Ovary (tissue), 9 donors: ENCODE results near the gene SEPTIN2. TPM values are rescaled to one million over a fixed set of nuclear protein-coding genes. Genes with fewer than 3 reads are reported as not detected.
"Not testable (repeated sequence)": the region's sequence is repeated elsewhere in the genome, so short reads cannot be mapped to it uniquely, and the experiment has no call there.

ENCODE experiments used
- DNase-seq, 5 donors: peaks; one replicate each; pipeline ENCODE4 v3.0.0-alpha.2; 2019 to 2020
- H3K27ac ChIP-seq, 2 donors: fragments of 200-600 bp; one replicate each; pipeline versions ENCODE4 v1.5.1 to v1.8.0; 2019 to 2022
- H3K27me3 ChIP-seq: fragments of 200-600 bp; one replicate; pipeline ENCODE4 v1.8.0; 2022
- H3K36me3 ChIP-seq: fragments of 200-600 bp; sonication (generic); one replicate; pipeline ENCODE4 v1.5.1; 2019
- H3K4me1 ChIP-seq: one replicate; pipeline ENCODE4 v1.8.1; 2013; ENCODE audit warnings: mild to moderate bottlenecking, moderate library complexity; ENCODE audit not compliant: insufficient read depth
- H3K4me3 ChIP-seq: fragments of 200-600 bp; sonication (generic); one replicate; pipeline ENCODE4 v1.5.1; 2017
- H3K9me3 ChIP-seq, 2 donors: fragments of 200-600 bp in 1 of 2; sonication (generic) in 1 of 2; one replicate each; pipeline versions ENCODE4 v1.5.1 to v1.8.1; 2013 to 2019; ENCODE audit warnings: mild to moderate bottlenecking in 1 of 2, moderate library complexity in 1 of 2
- EP300 ChIP-seq: sonication (generic); formaldehyde crosslinking; IDR thresholded peaks from one replicate; pipeline ENCODE4 v1.6.1; 2017; ENCODE audit warnings: antibody characterized with exemption
- POLR2A ChIP-seq: fragments of 450-650 bp; IDR thresholded peaks from one replicate; pipeline ENCODE4 v1.6.1; 2017; ENCODE audit warnings: antibody characterized with exemption, mild to moderate bottlenecking, moderate library complexity
- WGBS, 3 donors: extraction: QIAGEN DNeasy Blood & Tissue Kit in 1 of 3; methylation state at CpG; one replicate each; pipeline versions ENCODE4 v1.1.5 to v1.1.7; 2013 to 2017; 5-methylcytosine and 5-hydroxymethylcytosine counted together
- intact Hi-C, 4 donors: fragments of 100-400 bp; cut with DNase I; formaldehyde crosslinking; loops; one replicate each; pipeline versions ENCODE4 v1.11.0 to v1.15.1; 2022 to 2023
- polyA plus RNA-seq, 2 donors: library from polyadenylated mRNA; stranded (reverse); fragments of 200-250 nt in 1 of 2; fragments of 350-450 nt in 1 of 2; fragmentation: Illumina TruSeq in 1 of 2; extraction: RNeasy Lipid Tissue Mini Kit (QIAGEN cat#74804) in 1 of 2; gene quantifications; one replicate each; pipeline ENCODE4 v1.2.3, GENCODE V29; 2013 to 2014
- total RNA-seq, 7 donors: library from RNA; depleted of rRNA in 2 of 7; stranded (reverse); fragments of >200 nt in 2 of 7; fragmentation: NEBNext Ultra II Directional in 3 of 7; extraction: Animal tissue kit (Norgen Biotek cat#: 25700) in 3 of 7; gene quantifications; one replicate each; pipeline versions ENCODE4 v1.1.0 to v1.2.4, GENCODE V29; 2016 to 2023
- TF ChIP-seq, protein P1 (sequence below), 3 donors: fragments of 450-650 bp in 2 of 3; fragments of 200-600 bp in 1 of 3; IDR thresholded peaks; one replicate each; pipeline versions ENCODE4 v1.5.1 to v1.8.0; 2016 to 2022; ENCODE audit warnings: antibody characterized with exemption in 3 of 3, mild to moderate bottlenecking in 1 of 3
- donor health status: DM: no; HTN: no; CAD: no; lungs with moderate emphysema.
- donor health status: DM: no; HTN: no; CAD: no.
- donor health status: Bipolar disorder and iron deficiency.
- donor health status: DM: yes; HTN: yes; CAD: no.
- donor health status: DM: no; HTN: no; CAD: no.
- donor health status: DM: yes; HTN: yes; CAD: no.

Gene SEPTIN2
- total and polyA plus RNA-seq, 9 donors: 184 to 403 (median 328) TPM

DNA sequence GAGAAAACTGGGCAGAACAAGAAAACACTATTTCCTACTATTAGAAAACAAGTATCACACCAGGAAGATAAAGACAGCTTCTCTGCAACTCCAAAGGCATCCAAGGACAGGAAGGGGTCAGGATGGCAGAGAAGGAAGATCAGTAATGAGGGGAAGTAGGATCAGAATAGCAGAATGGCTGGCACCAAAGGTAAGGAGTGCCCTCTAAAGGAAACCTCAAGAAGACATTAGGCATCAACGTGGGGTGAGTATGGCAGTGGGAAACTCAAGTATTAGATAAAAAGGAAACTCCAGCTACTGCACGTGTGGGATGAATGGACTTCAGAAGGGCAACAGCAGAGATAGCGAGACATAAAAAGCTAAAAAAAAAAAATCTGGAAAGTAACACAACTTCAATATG lies 26.1 kb upstream of the SEPTIN2 start:
- no peak for DNase-seq
- Histone ChIP-seq H3K27ac (no peak overlapping the region), H3K4me3 (no peak overlapping the region), H3K4me1 (peaks cover 2% of the 10 kb centered on the region), H3K9me3 (no peaks in the 10 kb centered on the region), H3K36me3 (no peaks in the 10 kb centered on the region), H3K27me3 (no peaks in the 10 kb centered on the region)
- 41 to 48% (median 46%) methylated on average over 3 of the region's 3 CpGs for WGBS, 3 donors
- TF ChIP-seq, protein P1, sequence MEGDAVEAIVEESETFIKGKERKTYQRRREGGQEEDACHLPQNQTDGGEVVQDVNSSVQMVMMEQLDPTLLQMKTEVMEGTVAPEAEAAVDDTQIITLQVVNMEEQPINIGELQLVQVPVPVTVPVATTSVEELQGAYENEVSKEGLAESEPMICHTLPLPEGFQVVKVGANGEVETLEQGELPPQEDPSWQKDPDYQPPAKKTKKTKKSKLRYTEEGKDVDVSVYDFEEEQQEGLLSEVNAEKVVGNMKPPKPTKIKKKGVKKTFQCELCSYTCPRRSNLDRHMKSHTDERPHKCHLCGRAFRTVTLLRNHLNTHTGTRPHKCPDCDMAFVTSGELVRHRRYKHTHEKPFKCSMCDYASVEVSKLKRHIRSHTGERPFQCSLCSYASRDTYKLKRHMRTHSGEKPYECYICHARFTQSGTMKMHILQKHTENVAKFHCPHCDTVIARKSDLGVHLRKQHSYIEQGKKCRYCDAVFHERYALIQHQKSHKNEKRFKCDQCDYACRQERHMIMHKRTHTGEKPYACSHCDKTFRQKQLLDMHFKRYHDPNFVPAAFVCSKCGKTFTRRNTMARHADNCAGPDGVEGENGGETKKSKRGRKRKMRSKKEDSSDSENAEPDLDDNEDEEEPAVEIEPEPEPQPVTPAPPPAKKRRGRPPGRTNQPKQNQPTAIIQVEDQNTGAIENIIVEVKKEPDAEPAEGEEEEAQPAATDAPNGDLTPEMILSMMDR (IDR thresholded peaks at IDR 0.05): no peak
- TF ChIP-seq EP300: no peak
- no peak for TF ChIP-seq POLR2A
- intact Hi-C loops: no loop called here

DNA sequence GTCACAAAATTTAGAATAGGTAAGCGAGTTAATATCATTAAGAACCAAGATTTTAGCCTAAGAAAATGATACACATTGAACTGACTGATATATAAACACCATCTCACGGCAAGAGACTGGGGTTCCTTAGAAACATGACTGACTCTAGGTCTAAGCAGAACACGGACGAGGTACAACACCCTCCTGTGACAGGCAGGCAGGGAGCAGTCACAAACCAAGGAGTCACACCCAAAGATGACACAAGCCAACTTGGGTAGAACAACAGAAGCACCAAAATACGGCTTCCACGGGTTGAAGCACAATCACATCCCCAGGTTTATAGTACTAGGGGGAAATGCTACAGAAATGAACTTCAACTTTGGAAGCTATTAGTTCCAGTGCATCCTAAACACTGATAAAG lies 24.6 kb upstream of the SEPTIN2 start:
- no peak overlapping the region for H3K27ac ChIP-seq
- H3K36me3 ChIP-seq: no peaks in the 10 kb centered on the region
- H3K27me3 ChIP-seq: no peaks in the 10 kb centered on the region
- 92 to 94% (median 94%) methylated on average over 6 of the region's 6 CpGs for WGBS, 3 donors
- H3K9me3 ChIP-seq: no peaks in the 10 kb centered on the region
- TF ChIP-seq, protein P1 (IDR thresholded peaks at IDR 0.05): no peak
- TF ChIP-seq EP300: no peak
- no peak for TF ChIP-seq POLR2A
- DNase-seq: no peak
- H3K4me1 ChIP-seq: peaks cover 2% of the 10 kb centered on the region
- intact Hi-C loops: no loop called here
- no peak overlapping the region for H3K4me3 ChIP-seq

DNA sequence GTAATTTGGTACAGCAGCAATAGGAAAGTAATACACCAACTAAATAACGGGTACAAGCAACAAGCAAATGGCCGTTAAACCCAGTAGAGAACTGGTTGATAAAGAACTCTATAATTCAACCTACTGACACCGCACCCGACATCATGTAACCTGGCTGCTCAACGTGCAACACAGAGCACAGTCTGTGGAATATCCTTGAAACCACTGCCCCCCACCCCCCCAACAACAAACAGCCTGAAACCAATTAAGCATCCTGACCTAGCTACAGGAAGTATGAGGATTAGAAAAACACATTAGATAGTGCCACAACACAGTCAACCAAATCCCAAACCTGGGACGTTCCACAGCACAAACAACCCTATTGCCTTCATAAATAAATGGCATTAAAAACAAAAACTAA lies 23.7 kb upstream of the SEPTIN2 start:
- no peak for DNase-seq
- no peak overlapping the region for H3K27ac ChIP-seq
- intact Hi-C loops: no loop called here
- no peak overlapping the region for H3K4me3 ChIP-seq
- H3K27me3 ChIP-seq: no peaks in the 10 kb centered on the region
- H3K4me1 ChIP-seq: peaks cover 2% of the 10 kb centered on the region
- no peaks in the 10 kb centered on the region for H3K9me3 ChIP-seq
- WGBS, 3 donors: 56 to 68% (median 65%) methylated on average over 6 of the region's 6 CpGs
- no peaks in the 10 kb centered on the region for H3K36me3 ChIP-seq
- no peak for TF ChIP-seq POLR2A
- no peak for TF ChIP-seq EP300
- TF ChIP-seq, protein P1 (IDR thresholded peaks at IDR 0.05): no peak

DNA sequence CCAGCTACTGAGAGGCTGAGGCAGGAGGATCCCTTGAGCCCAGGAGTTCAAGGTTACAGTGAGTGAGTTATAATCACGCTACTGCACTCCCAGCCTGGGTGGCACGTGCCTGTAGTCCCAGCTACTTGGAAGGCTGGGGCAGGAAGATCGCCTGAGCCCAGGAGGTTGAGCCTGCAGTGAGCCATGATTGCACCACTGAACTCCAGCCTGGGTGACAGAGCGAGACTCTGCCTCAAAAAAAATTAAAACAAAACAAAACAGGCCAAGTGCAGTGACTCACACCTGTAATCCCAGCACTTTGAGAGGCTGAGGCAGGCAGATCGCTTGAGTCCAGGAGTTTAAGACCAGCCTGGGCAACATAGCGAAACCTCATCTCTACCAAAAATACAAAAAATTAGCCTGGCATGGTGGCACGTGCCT lies 22.3 kb upstream of the SEPTIN2 start:
- 67 to 76% (median 68%) methylated on average over 7 of the region's 7 CpGs for WGBS, 3 donors
- H3K36me3 ChIP-seq, H3K27me3 ChIP-seq, H3K4me1 ChIP-seq, H3K9me3 ChIP-seq, intact Hi-C loops, H3K27ac ChIP-seq, H3K4me3 ChIP-seq, DNase-seq: not testable (repeated sequence)

DNA sequence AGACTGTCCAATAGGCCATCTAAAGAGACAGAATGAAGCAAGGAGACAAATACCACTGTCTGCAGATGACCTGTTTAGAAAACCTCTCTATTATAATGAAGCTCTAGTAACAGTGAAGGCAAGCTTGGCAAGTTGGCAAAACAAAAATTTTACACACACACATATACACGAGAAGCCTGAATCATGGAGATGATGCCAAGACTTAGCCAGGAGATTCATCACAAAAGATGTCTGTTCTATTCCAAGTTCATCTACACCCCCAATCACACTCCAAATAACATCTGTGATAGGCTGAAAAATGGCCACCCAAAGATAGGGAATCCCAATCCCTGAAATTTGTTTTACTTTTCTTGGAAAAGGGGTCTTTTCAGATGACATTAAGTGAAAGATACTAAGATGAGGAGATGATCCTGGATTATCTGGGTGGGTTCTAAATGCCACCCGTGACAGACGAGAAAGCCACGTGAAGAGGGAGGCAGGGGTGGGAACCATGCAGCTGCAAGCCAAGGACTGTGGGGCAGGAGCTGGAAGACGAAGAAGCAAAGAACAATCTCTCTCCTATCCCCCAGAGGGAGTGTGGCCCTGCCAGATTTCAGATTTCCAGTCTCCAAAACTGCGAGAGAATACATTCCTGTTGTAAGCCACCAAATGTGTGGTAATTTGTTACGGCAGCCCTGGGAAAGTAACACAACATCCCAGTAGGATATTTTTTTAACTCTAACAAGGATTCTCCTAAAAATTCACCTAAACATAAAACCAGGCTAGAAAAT lies 20.2 kb upstream of the SEPTIN2 start:
- Histone ChIP-seq H3K27me3 (no peaks in the 10 kb centered on the region), H3K27ac (no peak overlapping the region), H3K4me3 (no peak overlapping the region), H3K4me1 (peaks cover 2% of the 10 kb centered on the region), H3K36me3 (no peaks in the 10 kb centered on the region), H3K9me3 (no peaks in the 10 kb centered on the region)
- DNase-seq: no peak
- intact Hi-C loops: no loop called here
- TF ChIP-seq POLR2A (no peak), EP300 (no peak)
- TF ChIP-seq, protein P1 (IDR thresholded peaks at IDR 0.05): no peak
- 86 to 88% (median 87%) methylated on average over 7 of the region's 7 CpGs for WGBS, 3 donors
